Right atrium auricular region (tissue), 2 donors: ENCODE results near the gene AGAP1. TPM values are rescaled to one million over a fixed set of nuclear protein-coding genes. Genes with fewer than 3 reads are reported as not detected.

Experiments
- DNase-seq: peaks from one replicate; pipeline ENCODE4 v3.0.0-alpha.2; 2019; ENCODE audit warnings: low spot score
- H3K27ac ChIP-seq, 2 donors: fragments of 200-600 bp; sonication (generic); 1 replicate in 1 of 2; 2 replicates in 1 of 2; pipeline ENCODE4 v1.5.1; 2016 to 2019
- H3K27me3 ChIP-seq, 2 donors: fragments of 200-600 bp; sonication (generic); one replicate each; pipeline versions ENCODE4 v1.5.1 to v1.6.0; 2017 to 2019
- H3K36me3 ChIP-seq: fragments of 200-600 bp; sonication (generic); one replicate; pipeline ENCODE4 v1.5.1; 2016
- H3K4me1 ChIP-seq, 2 donors: fragments of 200-600 bp; sonication (generic); one replicate each; pipeline versions ENCODE4 v1.5.1 to v1.6.0; 2017 to 2019
- H3K4me3 ChIP-seq, 2 donors: fragments of 200-600 bp; sonication (generic); 1 replicate in 1 of 2; 2 replicates in 1 of 2; pipeline ENCODE4 v1.5.1; 2017 to 2019; ENCODE audit warnings: mild to moderate bottlenecking in 1 of 2, moderate library complexity in 1 of 2
- H3K9me3 ChIP-seq, 2 donors: fragments of 200-600 bp; sonication (generic); one replicate each; pipeline ENCODE4 v1.5.1; 2019
- total RNA-seq, 2 donors: library from RNA; depleted of rRNA; stranded (reverse); fragments of >200 nt; gene quantifications; one replicate each; pipeline ENCODE4 v1.1.0, GENCODE V29; 2016
- TF ChIP-seq, protein P1 (sequence below), 2 donors: fragments of 200-600 bp; sonication (generic); IDR thresholded peaks; one replicate each; pipeline ENCODE4 v1.5.1; 2019; ENCODE audit warnings: antibody characterized with exemption in 2 of 2

AGAP1 gene
- total RNA-seq, 2 donors from 2014 or later: 11.6 to 17.2 TPM

GRCh38 chr2:235580426-235581157 lies 86.7 kb downstream of the AGAP1 start:
- H3K4me1 ChIP-seq: peaks cover 0 to 15% of the 10 kb centered on the region in 2 donors
- H3K9me3 ChIP-seq: no peaks in the 10 kb centered on the region
- H3K27ac ChIP-seq: no peak overlapping the region
- H3K27me3 ChIP-seq: no peaks in the 10 kb centered on the region
- TF ChIP-seq, protein P1, sequence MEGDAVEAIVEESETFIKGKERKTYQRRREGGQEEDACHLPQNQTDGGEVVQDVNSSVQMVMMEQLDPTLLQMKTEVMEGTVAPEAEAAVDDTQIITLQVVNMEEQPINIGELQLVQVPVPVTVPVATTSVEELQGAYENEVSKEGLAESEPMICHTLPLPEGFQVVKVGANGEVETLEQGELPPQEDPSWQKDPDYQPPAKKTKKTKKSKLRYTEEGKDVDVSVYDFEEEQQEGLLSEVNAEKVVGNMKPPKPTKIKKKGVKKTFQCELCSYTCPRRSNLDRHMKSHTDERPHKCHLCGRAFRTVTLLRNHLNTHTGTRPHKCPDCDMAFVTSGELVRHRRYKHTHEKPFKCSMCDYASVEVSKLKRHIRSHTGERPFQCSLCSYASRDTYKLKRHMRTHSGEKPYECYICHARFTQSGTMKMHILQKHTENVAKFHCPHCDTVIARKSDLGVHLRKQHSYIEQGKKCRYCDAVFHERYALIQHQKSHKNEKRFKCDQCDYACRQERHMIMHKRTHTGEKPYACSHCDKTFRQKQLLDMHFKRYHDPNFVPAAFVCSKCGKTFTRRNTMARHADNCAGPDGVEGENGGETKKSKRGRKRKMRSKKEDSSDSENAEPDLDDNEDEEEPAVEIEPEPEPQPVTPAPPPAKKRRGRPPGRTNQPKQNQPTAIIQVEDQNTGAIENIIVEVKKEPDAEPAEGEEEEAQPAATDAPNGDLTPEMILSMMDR (IDR thresholded peaks at IDR 0.05): no peak
- no peak for DNase-seq
- H3K4me3 ChIP-seq: no peak overlapping the region
- H3K36me3 ChIP-seq: no peaks in the 10 kb centered on the region

GRCh38 chr2:235582081-235582686 lies 88.3 kb downstream of the AGAP1 start:
- H3K4me3 ChIP-seq: no peak overlapping the region
- no peak overlapping the region for H3K27ac ChIP-seq
- H3K36me3 ChIP-seq: no peaks in the 10 kb centered on the region
- H3K9me3 ChIP-seq: no peaks in the 10 kb centered on the region
- H3K4me1 ChIP-seq: peaks cover 0 to 9% of the 10 kb centered on the region in 2 donors
- no peaks in the 10 kb centered on the region for H3K27me3 ChIP-seq
- TF ChIP-seq, protein P1 (IDR thresholded peaks at IDR 0.05): no peak
- DNase-seq: no peak

- H3K4me3 ChIP-seq: no peak overlapping the region
- H3K27me3 ChIP-seq: no peaks in the 10 kb centered on the region
- TF ChIP-seq, protein P1 (IDR thresholded peaks at IDR 0.05): no peak
- no peaks in the 10 kb centered on the region for H3K9me3 ChIP-seq
- H3K36me3 ChIP-seq: no peaks in the 10 kb centered on the region
- peaks cover 0 to 4% of the 10 kb centered on the region in 2 donors for H3K4me1 ChIP-seq
- no peak for DNase-seq
- H3K27ac ChIP-seq: no peak overlapping the region
These were observed 88.9 kb downstream of the AGAP1 start for GRCh38 chr2:235582729-235583128.

GRCh38 chr2:235583144-235583543 lies 89.3 kb downstream of the AGAP1 start:
- H3K4me1 ChIP-seq: no peaks in the 10 kb centered on the region
- H3K9me3 ChIP-seq: no peaks in the 10 kb centered on the region
- TF ChIP-seq, protein P1 (IDR thresholded peaks at IDR 0.05): no peak
- H3K27ac ChIP-seq: no peak overlapping the region
- H3K4me3 ChIP-seq: no peak overlapping the region
- DNase-seq: no peak
- H3K27me3 ChIP-seq: no peaks in the 10 kb centered on the region
- no peaks in the 10 kb centered on the region for H3K36me3 ChIP-seq

DNA sequence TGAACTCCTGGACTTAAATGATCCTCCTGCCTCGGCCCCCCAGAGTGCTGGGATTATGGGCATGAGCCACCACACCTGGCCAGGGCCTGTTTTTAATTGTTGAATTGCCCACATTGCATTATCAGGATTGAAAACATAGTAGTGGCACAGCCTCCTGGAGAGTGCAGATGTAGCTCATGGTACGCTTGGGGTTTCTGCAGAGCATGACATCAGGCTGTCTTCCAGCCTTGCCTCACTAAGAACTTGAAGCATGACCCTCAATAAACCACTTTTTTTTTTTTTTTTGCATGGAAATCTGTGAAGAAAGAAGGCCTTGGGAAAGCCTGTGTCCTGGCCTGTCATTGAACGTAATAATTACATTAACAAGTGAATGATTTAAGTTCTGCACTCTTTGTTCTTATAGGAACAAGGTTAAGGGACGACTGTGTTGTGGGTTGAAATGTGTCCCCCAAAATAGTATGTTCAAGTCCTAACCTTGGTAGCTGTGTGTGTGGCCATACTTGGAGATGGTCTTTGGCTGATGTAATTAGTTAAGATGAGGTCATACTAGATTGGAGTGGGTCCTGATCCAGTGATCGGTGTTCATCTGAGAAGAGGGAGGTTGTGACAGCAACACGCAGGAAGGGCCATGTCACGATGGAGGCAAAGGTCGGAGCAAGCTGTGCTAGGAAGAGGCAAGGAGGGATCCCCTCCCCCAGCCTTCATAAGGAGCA lies 90.2 kb downstream of the AGAP1 start:
- no peaks in the 10 kb centered on the region for H3K9me3 ChIP-seq
- no peaks in the 10 kb centered on the region for H3K4me1 ChIP-seq
- TF ChIP-seq, protein P1 (IDR thresholded peaks at IDR 0.05): no peak
- H3K36me3 ChIP-seq: no peaks in the 10 kb centered on the region
- H3K27ac ChIP-seq: no peak overlapping the region
- no peak overlapping the region for H3K4me3 ChIP-seq
- no peak for DNase-seq
- no peaks in the 10 kb centered on the region for H3K27me3 ChIP-seq
